Measurements from ENCODE around the gene TMEM272. TPM values are rescaled to one million over a fixed set of nuclear protein-coding genes. Genes with fewer than 3 reads are reported as not detected.
A peak's percentile ranks its signal among the peaks of the same experiment; 100 is the strongest.

The TMEM272 gene
- total and polyA plus RNA-seq, 9 of the 15 experiments (the other 6 are each of a cell fraction or from before 2014, with no cell fraction given), result 0.04 to 0.16 (median 0.06) TPM; not detected in 2

DNA sequence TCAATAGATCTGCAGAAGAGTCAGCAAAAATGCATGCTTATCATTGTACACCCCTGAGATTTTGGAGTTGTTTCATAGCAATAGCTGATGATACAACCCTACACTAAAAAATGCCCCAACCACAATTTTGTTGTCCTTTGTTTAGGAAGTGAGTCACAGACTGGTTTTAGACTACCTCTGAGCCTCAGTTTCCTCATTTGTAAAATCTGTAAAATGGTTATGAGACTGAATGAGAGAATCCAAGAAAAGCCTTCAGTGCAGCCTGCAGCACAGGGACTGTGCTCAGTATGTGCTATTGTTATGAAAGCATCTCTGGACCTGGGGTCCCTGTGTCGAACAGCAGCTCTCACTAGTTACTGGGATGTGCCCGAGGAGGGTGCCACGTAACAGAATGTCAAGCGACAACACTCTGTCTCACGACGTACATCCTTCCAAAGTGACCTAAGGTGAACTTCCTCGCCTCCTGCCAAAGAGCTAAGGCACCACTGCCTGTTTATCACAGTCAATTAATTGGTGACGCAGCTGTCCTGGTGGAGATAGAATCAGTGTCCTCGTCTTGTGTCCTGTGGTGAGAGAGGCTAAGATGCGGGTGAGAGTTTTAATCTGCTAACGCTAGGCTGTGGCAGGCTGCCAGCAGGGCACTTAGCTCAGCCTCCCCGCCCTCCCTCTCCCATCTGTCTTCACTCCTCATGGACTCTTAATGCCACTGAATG is 59.1 kb downstream of the TMEM272 start (continued):
- TF ChIP-seq FOXA1 (IDR thresholded peaks at IDR 0.05; ENCODE audit: borderline replicate concordance), result no peak
- no peak for TF ChIP-seq IFI16 (CRISPR knock-in tag; IDR thresholded peaks at IDR 0.05)
- TF ChIP-seq RFX1 (IDR thresholded peaks at IDR 0.05), result no peak
- TF ChIP-seq ZZZ3 (IDR thresholded peaks at IDR 0.05), result no peak
- TF ChIP-seq ZNF274 (IDR thresholded peaks at IDR 0.05; ENCODE audit: borderline replicate concordance, low read depth, low read length), result no peak
- no peak for TF ChIP-seq KLF1 (tag; IDR thresholded peaks at IDR 0.05)
- no peak for TF ChIP-seq MBD2 (IDR thresholded peaks at IDR 0.05; ENCODE audit: borderline replicate concordance, low read depth)
- TF ChIP-seq ARID1B (IDR thresholded peaks at IDR 0.05), result peak; percentile 81
- TF ChIP-seq SMARCB1 (IDR thresholded peaks at IDR 0.05; ENCODE audit: insufficient read length, low read depth), result no peak
- TF ChIP-seq PCBP2 (IDR thresholded peaks at IDR 0.05; ENCODE audit: low read depth, low read length, poor library complexity, severe bottlenecking), result no peak
- TF ChIP-seq SREBF1 (IDR thresholded peaks at IDR 0.05; ENCODE audit: borderline replicate concordance, low read depth, low read length), result no peak
- no peak for TF ChIP-seq ZNF780A (CRISPR knock-in tag; IDR thresholded peaks at IDR 0.05)
- peak; percentile 74; the same call in 1 of the 2 replicates for TF ChIP-seq FOXJ2 (tag; IDR thresholded peaks at IDR 0.05)
- no peak for TF ChIP-seq TCF7L2 (IDR thresholded peaks at IDR 0.05; ENCODE audit: low read depth, low read length)
- no peak for TF ChIP-seq E2F3 (CRISPR knock-in tag; IDR thresholded peaks at IDR 0.05)
- no peak for TF ChIP-seq ZFP30 (CRISPR knock-in tag; IDR thresholded peaks at IDR 0.05; ENCODE audit: borderline replicate concordance)
- TF ChIP-seq GMEB1 (CRISPR knock-in tag; IDR thresholded peaks at IDR 0.05), result no peak
- no peak for TF ChIP-seq TGIF2 (CRISPR knock-in tag; IDR thresholded peaks at IDR 0.05)
- no peak for TF ChIP-seq ZBTB12 (CRISPR knock-in tag; IDR thresholded peaks at IDR 0.05)
- TF ChIP-seq PTRF (tag; IDR thresholded peaks at IDR 0.05), result no peak
- peak; percentile 91 to 93 for TF ChIP-seq KDM1A (IDR thresholded peaks at IDR 0.05)
- TF ChIP-seq ZNF77 (CRISPR knock-in tag; IDR thresholded peaks at IDR 0.05), result no peak
- no peak for TF ChIP-seq ZNF668 (CRISPR knock-in tag; IDR thresholded peaks at IDR 0.05)
- TF ChIP-seq CHD1 (IDR thresholded peaks at IDR 0.05; ENCODE audit: low read length), result no peak
- TF ChIP-seq XRCC4 (IDR thresholded peaks at IDR 0.05; ENCODE audit: extremely low read depth, insufficient read depth, insufficient read length), result no peak
- TF ChIP-seq IRF9 (tag; IDR thresholded peaks at IDR 0.05), result no peak
- no peak for TF ChIP-seq MTF1 (CRISPR knock-in tag; IDR thresholded peaks at IDR 0.05; ENCODE audit: borderline replicate concordance)
